Measurements from ENCODE around the gene FMN1.

Gene FMN1

DNA sequence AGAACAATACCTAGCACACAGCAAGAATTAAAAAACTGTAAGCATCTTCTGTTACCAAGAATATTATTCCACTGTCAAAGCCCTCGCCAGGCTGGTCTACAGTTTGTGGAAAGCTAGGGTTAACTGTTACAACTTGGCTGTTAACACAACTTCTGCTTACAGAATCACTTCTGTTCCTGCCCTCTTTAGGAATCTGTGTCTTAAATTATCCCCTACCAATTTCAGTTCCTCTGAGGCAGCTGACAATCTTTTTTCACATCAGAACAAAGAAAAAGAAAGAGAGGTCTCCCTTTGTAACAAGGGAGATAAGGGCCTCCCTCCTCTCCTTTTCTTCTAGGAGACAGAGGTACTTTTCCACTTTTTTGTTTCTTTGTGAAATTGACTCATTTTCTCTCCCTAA, 188.9 kb downstream of the FMN1 start:
- DNase-seq = no peak

DNA sequence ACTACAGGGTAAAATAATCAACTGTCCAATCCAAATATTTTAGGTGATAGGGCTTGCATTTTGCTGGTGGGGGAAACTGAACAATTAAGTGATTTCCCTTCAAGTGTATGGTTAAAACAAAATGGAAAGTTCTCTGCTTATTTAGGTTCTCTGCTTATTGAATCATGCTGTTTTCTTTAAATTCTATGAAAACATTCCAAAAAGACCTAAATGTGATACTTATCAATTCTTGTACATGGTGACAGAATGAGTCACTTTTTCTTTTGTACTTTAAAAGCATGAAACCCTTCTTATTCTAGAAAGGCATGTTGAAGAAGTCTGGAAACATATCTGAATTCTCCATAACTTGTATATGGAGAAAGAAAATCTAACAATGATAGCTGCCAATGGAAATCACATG, 192.6 kb downstream of the FMN1 start:
- no peak for DNase-seq

DNA sequence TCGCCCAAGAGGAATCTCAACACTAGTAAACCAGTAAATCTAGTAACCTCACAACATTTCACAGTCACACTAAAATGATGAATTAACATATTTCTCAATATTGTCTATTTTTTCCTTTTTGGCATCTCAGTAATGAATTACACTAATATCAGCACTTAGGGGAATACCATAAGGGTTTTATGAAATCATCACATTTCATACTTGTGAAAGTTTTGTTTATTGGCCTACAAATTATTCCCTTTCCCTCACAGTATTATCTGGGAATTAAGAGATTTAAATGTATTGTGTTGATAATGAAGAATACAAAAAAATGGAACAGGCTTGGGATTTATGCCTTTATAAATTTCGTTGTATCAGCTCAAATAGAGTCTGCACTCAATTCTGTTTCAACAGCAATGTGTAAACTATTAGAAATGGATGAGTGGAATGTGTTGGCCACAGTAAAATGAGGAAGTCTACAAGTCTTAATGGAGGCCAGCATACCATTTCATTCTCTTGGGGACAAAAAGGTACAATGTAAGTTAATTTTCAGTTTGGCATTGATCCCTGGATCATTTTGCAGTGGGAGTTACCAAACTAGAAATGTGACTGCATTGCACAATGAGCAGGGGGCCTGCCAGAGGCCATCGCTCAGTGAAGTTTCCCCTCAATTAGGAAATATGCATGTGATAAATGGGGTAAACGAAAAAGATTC, 195.4 kb downstream of the FMN1 start:
- DNase-seq = no peak

DNA sequence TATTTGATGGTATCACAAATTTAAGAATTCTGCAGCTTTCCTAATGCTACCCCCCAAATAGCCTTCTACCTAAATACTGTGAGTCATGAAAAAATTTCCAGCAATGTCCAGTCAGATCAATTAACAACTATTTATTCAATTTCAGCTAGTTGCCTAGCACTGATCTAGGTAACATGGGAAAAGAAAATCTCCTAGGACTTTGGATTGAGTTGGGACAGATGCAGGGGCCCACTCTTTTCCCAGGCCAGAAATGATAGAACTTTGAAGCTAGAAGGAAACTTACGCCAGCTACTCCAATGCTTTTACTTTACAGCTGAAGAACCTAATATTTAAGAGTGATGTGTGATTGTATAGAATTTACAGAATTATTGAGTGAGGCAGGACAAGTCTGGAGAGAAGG, 196.3 kb downstream of the FMN1 start:
- DNase-seq = no peak

GRCh38 chr15:32994810-32995424, 199.6 kb downstream of the FMN1 start:
- DNase-seq = peak; percentile 41

DNA sequence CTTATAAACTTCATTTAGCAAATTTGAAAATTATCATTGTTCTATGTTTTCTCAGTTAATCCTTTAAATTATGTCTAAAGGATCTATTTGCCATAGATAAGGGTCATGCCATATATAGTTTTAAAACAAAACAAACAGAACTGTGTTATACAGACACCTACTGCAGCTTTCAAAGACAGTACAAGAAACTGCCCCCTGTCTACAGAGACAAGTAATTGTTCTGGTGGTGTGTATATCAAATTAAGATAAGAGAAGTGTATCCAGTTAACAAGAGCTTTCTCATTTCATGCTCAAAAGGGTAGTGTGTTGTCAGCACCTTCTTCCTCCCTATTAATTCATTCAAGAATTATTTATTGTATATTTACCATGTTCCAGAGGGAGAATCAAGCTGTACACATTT, 201.2 kb downstream of the FMN1 start:
- peak; percentile 19 for DNase-seq

GRCh38 chr15:32991619-32992111, 202.8 kb downstream of the FMN1 start:
- no peak for DNase-seq

- no peak for DNase-seq
Observed at GRCh38 chr15:32990071-32990470, 204.4 kb downstream of the FMN1 start.

- no peak for DNase-seq
Observed at GRCh38 chr15:32987067-32987466, 207.4 kb downstream of the FMN1 start.

GRCh38 chr15:32986147-32986546, 208.4 kb downstream of the FMN1 start:
- no peak for DNase-seq

- DNase-seq = no peak
Observed at GRCh38 chr15:32983679-32984078, 210.8 kb downstream of the FMN1 start.

- no peak for DNase-seq
Observed at GRCh38 chr15:32982001-32982400, 212.5 kb downstream of the FMN1 start.

GRCh38 chr15:32981536-32981935, 213.0 kb downstream of the FMN1 start:
- no peak for DNase-seq

GRCh38 chr15:32979710-32980109, 214.8 kb downstream of the FMN1 start:
- DNase-seq = no peak

GRCh38 chr15:32977506-32977905, 217.0 kb downstream of the FMN1 start:
- DNase-seq = no peak

DNA sequence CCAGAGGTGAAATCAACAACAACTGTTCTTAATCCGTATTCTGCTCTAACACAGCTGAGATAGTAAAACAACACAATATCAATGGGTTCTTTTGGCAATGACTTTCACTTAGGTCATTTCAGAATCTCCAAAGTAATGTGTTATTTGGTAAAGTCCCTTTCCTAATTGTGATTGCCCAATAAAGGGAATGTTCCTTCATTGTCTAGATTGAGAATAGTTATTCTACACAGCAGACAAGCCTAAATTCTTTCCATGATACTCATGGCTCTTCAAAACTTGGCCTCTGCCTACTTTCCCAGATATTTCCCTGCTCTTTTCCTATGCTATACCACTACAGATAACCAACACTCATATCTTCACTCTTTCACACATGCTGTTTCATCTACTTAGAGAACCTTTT, 219.8 kb downstream of the FMN1 start:
- DNase-seq = no peak

DNA sequence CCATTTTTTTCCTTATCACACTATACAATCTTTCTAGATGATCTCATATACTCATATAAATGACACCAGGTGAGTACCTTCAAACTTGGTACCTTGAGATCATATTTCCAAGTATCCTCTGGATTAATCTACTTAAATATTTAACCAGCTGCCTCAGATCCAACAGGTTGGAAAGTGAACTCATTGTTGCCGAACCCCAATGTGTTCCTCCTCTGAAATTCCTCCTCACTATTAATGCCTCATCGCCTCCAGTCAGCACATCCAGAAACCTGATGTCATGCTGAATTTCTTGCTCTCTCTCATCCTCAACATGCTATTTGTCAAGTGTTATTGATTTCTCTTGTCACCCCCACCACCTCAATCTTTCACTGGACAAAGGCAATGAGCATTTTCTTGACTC, 221.8 kb downstream of the FMN1 start:
- DNase-seq = no peak

GRCh38 chr15:32970847-32971246, 223.7 kb downstream of the FMN1 start:
- DNase-seq = no peak

DNA sequence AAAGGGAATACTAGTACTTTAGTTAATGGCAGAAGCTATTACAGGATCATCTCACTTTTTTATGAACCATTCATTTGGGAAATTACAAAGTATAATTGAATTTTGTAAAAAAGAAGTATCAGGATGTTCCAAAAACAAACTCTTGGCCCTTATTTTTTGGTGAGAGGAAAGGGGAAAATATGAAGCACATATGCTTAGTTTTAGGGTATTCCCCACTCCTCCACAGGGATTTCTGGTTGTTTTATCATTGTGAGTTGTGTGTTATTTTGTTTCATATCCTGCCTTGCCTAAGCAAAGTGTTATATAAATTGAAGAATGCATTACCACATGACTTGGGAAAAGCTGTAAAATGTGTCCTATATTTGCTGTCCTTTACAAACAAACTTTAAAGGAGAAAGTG, 227.0 kb downstream of the FMN1 start:
- no peak for DNase-seq

DNA sequence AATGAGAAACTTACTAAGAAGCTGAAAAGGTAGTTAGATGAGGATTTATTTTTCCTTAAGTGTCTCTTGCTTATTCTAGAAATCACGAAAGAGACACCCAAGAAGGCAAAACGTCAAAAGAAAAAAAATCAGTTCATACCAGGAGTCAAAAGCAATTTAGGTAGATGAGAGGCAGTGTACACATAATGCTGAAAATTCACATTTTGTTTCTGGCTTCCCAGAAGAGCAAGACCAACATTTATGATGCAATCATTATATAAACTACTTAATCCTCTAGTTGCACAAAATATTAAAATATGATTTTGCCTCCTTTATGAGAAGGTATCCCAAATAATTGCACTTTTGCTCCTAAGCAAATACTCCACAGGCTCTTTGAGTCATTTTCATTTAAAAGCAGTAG, 228.0 kb downstream of the FMN1 start:
- DNase-seq = no peak

DNA sequence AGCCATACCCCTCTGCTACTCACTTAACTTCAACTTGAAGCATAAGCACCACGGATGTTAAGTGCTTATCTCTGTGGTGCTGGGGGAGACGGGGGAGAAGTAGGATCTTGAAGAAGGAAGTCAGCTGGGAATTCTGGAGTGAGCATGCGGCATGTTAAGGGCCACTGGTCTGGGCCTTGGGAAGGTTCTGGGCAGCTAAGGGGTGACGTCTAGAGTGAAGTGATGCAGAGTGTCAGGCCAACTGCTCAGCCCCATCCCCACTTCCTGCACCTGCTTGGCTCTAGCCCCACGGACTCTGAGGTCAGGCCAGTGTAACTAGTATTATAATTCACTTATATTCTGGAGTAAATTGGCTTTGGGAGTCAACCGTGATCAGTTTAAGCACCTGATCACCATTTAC, 228.6 kb downstream of the FMN1 start:
- DNase-seq = no peak

- DNase-seq = no peak
Observed at GRCh38 chr15:32959077-32959476, 235.4 kb downstream of the FMN1 start.

DNA sequence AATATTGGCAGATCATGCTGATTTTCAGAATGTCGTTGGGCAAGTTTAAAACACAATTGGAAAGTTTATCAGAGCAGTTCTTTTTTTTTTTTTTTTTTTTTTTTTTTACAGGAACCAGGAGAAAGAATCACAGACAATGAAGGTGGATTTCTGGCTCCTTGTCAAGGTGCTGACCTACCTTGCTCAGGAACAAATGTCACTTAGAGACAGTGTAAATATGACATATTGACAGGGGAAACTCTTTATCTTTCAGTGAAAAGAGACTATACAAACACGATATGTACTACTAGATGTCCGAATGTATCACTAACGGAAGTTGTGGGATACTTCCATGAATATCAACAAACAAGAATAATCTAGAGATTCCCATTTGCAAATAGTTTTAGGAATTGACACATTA, 237.3 kb downstream of the FMN1 start:
- no peak for DNase-seq

DNA sequence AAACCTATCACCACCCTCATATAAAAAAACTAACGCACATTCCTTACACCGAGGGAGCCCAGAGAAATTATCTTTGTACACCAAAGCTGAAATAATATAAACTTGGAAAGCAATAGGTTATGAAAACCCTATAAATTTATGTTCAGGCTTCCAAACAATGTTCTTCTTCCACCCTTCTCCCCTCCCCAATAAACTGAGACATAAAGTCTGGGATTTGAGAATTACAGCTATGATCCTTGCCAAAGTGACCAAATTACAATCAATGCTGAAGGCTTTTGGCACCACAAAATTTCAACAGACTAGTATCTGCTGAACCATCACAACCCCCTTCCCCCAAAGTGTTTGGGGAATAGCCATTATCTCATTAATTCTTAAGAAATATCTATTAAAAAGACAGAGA, 237.8 kb downstream of the FMN1 start:
- no peak for DNase-seq

GRCh38 chr15:32956006-32956405, 238.5 kb downstream of the FMN1 start:
- peak; percentile 57 for DNase-seq

Data from NCI-H82 (cell line).